GM13977 (cell line): ENCODE measurements around the gene RELCH.

ENCODE experiments used
- DNase-seq: peaks from one replicate; pipeline ENCODE4 v3.0.0; 2012; ENCODE audit warnings: low spot score
- CTCF ChIP-seq: IDR thresholded peaks from 2 replicates; pipeline ENCODE4 v1.5.1; 2012; ENCODE audit warnings: mild to moderate bottlenecking, control low read depth; ENCODE audit not compliant: insufficient read depth; ENCODE audit errors: extremely low read depth, missing control alignments
- in situ Hi-C: fragments of 300-500 bp; cut with MboI; formaldehyde crosslinking; loops from one replicate; pipeline ENCODE4 v1.12.0; 2022; ENCODE audit warnings: low sequenced_read_pairs, low pct_unique_long_range_greater_than_20kb, mixed read lengths, inconsistent platforms; ENCODE audit not compliant: unreplicated experiment

Gene RELCH

DNA sequence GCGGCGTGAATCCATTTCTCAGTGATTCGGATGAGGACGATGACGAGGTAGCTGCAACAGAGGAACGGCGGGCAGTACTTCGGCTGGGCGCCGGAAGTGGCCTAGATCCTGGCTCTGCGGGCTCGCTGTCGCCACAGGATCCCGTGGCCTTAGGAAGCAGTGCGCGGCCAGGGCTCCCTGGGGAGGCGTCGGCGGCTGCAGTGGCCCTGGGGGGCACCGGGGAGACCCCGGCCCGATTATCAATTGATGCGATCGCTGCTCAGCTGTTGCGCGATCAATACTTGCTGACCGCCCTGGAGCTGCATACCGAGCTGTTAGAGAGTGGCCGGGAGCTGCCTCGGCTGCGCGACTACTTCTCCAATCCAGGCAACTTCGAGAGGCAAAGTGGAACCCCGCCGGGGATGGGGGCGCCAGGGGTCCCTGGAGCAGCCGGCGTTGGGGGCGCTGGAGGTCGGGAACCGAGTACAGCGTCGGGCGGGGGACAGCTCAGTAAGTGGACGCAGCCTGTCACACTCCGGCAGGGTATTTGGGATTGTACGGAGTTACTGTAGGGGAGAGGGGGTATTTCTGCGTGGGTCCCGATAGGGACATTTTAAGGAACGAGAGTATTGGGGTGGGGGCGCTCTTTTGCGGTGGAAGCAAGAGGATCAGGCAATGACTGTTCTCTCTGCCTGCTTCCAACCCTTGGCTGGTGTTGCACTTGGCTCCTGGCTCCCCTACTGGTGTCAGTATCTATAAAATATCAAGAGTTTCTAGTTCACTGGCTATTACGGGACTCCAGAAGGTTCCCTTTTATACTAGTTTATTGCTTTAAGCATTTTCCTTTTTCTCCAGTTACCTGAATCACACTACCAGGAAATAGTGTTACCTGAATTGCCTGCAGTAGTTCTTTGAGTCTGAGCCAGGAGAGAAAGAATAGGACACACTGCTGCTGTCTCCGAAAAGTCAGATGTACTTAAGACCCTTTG is 772 bp downstream of the RELCH start:
- peak; percentile 8 for TF ChIP-seq CTCF
- in situ Hi-C loops: loop anchor here (10.0 kb wide), 1 partner anchor 57 kb away; no protein-coding TSS in a partner anchor
- DNase-seq: no peak

DNA sequence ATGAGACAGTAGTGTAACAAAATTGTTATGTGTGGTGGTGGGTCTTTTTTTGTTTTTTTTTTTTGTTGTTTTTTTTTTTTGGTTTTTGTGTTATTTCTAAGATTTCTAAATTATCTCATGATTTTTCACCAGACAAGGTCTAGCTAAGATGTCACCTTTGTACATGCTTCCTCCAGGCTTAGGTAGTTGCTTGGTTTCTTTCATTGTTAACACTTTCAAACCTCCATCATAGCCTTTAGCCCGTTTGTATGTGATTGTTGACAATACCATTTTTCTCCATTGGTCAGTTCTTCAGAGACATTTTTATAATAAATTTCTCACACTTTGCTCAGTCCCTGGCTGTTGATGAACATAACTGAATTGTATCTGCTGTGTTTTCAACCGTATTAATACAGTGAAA is 2.2 kb downstream of the RELCH start:
- no peak for TF ChIP-seq CTCF
- in situ Hi-C loops: loop anchor here (10.0 kb wide), 1 partner anchor 56 kb away; no protein-coding TSS in a partner anchor
- DNase-seq: no peak

DNA sequence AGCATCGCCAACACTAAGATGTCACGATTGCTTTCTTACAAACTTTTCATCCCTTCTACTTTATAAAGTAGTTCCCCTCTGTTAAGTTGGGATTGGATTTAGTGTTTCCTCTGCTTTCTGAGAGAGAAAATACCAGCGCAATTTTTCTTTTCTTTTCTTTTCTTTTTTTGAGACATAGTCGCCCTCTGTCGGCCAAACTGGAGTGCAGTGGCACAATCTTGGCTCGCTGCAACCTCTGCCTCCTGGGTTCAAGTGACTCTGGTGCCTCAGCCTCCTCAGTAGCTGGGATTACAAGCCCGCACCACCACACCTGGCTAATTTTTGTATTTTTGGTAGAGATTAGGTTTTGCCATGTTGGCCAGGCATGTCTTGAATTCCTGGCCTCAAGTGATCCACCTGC is 9.0 kb downstream of the RELCH start:
- in situ Hi-C loops: no loop called here
- DNase-seq: no peak
- TF ChIP-seq CTCF: no peak

DNA sequence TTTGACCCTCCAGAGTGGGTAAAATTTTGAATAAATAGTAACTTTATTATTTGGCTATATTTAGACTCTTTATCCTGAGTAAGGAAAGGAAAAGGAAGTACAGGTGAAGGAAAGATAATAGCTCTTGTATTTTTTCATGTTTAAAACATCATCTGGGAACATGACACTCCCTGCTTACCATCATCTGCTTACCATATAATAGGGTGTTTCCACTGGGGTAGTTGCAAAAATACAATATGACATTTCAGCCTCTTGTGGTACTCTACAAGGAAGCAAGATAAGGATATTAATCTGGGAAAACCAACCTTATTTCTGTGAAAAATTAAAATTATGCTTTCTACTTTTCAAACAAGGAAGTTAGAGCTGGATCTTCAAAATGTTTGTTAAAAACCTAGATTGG is 9.9 kb downstream of the RELCH start:
- in situ Hi-C loops: no loop called here
- no peak for DNase-seq
- no peak for TF ChIP-seq CTCF

- no peak for TF ChIP-seq CTCF
- in situ Hi-C loops: no loop called here
- DNase-seq: no peak
These were observed 11.2 kb downstream of the RELCH start for GRCh38 chr18:62198259-62198658.

- DNase-seq: no peak
- in situ Hi-C loops: no loop called here
- no peak for TF ChIP-seq CTCF
These were observed 12.6 kb downstream of the RELCH start for GRCh38 chr18:62199629-62200028.
